HG03066 (cell line): ENCODE results near the gene CAMK2N1.
"Not testable (repeated sequence)": the region's sequence is repeated elsewhere in the genome, so short reads cannot be mapped to it uniquely, and the experiment has no call there.

ENCODE experiments used
- ATAC-seq: cut with Tn5 transposase; IDR thresholded peaks from one replicate; pipeline ENCODE4 v1.9.1; 2021; ENCODE audit warnings: low read depth; ENCODE audit not compliant: unreplicated experiment

Gene CAMK2N1

GRCh38 chr1:20497506-20497905 lies 11.5 kb upstream of the CAMK2N1 start:
- no peak for ATAC-seq

DNA sequence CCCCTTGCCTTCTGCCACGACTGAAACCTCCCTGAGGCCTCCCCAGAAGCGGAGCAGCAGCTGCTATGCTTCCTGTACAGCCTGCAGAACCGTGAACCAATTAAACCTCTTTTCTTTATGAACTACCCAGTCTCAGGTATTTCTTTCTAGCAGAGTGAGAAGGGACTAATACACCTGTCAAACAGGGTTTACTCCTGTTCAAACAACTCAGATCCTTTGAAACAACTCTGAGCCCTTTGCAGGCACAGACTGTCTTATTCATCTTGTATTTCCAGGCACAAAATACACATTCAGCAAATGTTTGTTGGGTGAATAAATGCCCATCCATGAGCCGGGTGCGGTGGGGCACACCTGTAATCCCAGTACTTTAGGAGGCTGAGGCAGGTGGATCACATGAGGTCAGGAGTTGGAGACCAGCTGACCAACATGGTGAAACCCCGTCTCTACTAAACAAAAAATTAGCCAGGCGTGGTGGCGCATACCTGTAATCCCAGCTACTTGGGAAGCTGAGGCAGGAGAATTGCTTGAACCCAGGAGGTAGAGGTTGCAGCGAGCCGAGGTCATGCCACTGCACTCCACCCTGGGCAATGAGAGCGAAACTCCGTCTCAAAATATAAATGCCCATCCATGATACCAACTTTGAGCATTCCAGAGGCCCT lies 10.8 kb upstream of the CAMK2N1 start:
- not testable (repeated sequence) for ATAC-seq

DNA sequence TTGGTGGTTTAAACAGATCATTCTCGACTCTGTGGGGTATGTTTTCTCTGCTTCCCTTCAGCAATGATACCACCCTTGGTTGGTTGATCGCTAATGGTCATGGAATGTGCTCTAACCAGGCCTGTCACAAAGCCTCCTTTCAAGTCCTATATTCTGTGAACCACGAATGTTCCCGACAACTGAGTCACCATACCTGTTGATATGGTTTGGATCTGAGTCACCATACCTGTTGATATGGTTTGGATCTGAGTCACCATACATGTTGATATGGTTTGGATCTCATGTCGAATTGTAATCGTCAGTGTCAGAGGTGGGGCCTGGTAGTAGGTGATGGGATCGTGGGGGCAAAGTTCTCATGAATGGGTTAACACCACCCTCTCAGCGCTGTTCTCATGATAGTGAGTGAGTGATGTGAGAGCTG lies 10.2 kb upstream of the CAMK2N1 start:
- ATAC-seq: no peak

- no peak for ATAC-seq
These were observed 9.7 kb upstream of the CAMK2N1 start for GRCh38 chr1:20495661-20496060.

DNA sequence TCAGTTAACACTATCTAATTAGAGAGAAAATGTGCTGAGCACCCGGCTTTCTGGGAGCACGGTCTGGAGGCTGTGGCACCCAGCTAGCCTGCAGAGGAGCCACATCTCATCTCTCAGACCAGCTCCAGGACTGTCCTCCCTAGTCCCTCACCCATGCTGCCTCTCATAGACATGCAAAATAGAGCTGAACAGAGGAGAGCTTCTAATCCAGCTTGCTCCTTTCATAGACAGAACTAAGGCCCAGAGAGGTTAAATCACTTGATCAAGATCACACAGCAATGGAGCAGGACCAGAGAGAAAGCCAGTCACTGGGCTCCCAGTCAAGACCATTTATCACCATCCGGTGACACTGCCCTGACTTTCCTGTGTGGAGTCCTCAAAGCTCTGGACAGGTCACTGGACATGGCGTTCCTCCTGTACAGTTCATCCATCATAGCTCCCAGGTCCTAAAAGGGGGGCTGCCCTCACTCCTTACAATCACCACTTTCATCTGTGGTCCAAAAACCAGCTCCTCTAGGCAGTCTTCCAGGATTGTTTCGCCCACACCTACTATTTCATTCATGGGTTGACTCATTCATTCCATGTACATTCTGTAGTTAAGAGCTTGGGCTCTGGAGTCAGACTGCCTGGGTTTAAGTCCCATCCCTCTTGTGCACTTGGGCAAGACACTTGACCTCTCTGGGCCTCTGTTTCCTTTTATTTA lies 8.8 kb upstream of the CAMK2N1 start:
- ATAC-seq: no peak

- ATAC-seq: no peak
These were observed 8.0 kb upstream of the CAMK2N1 start for GRCh38 chr1:20493839-20494608.

- ATAC-seq: no peak
These were observed 7.3 kb upstream of the CAMK2N1 start for GRCh38 chr1:20493309-20493708.

GRCh38 chr1:20492751-20493150 lies 6.7 kb upstream of the CAMK2N1 start:
- ATAC-seq: no peak

- no peak for ATAC-seq
These were observed 5.9 kb upstream of the CAMK2N1 start for GRCh38 chr1:20491866-20492265.

DNA sequence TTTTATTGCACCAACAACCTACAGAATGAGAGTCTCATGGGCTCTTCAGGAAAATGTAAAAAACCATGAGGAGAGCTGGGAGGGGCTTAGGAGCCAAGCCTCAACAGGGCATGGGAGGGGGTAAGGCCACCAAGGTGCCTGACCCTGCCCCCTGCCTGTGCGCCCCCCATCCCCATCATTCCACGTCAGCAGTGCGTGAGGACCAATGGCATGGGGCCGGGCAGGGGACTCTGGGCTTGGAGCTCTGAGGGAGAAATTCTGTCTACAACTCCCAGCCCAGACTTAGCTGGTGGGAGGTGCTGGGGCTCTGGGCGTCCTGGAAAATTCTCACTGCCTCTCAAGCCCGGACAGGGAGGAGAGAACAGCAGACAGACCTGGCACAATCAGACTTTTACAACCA lies 5.2 kb upstream of the CAMK2N1 start:
- no peak for ATAC-seq

DNA sequence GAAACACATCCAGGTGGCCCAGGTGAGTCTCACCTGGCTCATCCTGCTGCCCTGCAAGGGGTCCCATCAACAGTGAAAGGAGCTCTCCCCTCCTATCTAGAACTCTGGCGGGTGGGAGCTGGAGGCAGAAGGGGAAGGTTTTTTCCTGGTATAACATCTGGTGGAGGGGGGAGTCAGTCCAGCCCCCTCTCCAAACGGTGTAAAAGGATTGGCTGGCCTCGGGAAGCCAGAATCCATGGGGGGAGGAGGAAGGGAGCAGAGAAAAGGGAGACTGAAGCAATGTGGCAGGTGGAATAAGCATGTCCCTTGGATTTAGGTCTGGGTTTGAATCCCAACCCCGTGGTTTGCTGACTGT lies 1.2 kb upstream of the CAMK2N1 start:
- no peak for ATAC-seq

- ATAC-seq: no peak
These were observed 636 bp upstream of the CAMK2N1 start for GRCh38 chr1:20486457-20487235.

DNA sequence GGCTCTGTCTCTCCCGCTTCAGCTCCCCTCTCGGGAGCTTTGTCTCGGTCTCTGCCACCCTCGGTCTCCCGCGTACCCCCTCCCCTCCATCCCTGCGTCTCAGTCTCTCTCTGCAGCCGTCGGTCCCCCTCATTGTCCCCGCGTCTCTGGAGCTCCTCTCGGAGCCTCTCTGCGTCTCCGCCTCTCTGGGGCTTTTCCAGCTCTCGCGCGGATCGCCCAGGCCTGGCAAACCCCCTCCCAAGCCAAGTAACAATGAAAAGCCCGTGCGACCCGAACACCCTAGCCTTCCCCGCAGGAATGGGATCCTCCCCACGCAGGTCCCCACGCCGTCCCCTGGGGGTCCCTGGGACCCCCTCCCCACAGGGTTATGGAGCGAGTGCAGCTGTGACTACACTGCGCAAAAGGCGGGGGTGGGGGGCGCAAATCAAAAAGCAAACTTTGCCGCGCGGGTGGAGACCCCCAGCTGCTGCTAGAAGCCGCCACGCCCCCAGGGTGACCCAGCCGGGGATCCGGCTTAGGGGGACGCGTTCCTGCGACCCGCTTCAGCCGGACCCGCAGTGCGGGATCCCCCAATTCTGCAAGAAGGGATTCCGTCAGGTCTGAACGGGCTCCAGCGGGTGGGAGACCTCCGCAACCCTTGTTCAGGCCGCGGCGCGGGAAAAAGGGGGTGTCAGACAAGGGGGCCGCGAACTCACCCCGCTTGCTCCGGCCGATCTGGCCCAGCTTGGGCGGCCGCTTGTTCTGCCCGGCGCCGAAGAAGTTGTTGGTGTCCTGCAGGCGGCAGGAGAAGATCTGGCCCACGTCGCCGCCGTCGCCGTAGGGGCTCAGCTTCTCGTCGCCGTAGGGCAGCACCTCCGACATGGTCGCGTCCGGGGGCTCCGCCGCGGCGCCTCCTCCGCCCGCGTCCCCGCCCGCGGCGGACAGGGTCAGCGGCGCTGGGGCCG lies 1.2 kb downstream of the CAMK2N1 start:
- ATAC-seq: no peak

DNA sequence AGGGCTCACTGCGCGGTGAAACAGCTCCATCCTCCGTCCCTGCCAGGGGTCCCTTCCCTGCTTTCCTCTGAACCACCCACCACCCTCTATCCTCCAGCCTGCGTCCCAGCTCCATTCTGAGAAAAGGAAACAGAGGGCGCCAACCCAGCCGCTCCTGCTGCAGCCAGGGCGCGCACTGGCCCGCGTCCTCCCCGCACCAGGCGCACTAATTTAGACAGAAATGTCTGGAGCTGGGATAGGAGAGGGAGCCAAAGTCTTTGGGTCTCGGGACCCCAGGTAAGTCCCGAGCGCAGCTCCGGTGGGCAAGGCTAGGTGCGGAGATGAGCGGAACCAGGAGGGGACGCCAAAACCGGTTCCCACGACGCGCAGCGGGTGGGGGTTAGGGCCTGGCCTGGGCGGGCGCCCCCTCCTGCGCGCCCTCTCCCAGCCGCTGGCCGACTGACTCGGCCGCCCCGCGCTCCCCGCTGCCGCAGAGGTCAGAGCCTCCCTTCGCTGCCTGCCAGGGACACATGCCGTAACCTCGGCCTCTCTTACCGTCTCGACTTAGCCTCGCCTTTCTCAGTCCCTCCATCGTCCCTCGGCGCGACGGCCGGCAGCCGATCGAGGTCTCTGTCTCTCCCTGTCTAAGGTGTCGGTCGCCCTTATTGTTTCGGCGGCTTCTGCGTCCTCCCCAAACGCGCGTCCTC lies 2.0 kb downstream of the CAMK2N1 start:
- no peak for ATAC-seq

DNA sequence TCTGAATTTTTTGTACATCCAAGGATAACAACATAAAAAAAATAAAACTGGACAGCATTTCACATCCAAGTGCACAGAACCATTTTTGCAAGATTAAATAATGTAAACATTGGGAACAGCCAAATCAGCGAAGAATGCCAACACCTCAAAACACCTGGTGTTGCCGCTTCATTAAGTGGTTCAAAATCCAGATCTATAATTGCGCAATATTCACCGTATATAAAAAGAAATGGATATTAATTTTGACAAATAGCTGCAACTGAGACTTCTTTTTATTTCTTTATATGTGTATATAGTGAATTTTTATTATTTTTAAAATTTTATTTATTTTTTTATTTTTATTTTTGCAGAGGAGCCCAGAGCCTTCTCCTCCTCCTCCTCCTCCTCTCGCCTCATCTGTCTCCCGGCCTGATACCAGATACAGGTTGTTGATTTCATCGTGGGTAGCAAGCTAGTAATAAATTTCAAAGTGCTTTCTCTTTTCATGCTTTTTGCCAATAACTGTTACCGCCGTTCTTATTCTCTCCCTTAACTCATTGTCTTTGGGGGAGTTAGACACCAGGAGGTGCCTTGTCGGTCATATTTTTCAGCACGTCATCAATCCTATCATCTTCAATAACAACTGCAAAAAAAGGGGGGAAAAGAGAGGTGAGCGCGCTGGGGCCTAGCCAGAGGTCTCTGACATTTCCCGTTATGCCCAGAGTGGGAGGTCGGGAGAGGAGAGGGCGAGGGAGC lies 2.7 kb downstream of the CAMK2N1 start:
- ATAC-seq: no peak

DNA sequence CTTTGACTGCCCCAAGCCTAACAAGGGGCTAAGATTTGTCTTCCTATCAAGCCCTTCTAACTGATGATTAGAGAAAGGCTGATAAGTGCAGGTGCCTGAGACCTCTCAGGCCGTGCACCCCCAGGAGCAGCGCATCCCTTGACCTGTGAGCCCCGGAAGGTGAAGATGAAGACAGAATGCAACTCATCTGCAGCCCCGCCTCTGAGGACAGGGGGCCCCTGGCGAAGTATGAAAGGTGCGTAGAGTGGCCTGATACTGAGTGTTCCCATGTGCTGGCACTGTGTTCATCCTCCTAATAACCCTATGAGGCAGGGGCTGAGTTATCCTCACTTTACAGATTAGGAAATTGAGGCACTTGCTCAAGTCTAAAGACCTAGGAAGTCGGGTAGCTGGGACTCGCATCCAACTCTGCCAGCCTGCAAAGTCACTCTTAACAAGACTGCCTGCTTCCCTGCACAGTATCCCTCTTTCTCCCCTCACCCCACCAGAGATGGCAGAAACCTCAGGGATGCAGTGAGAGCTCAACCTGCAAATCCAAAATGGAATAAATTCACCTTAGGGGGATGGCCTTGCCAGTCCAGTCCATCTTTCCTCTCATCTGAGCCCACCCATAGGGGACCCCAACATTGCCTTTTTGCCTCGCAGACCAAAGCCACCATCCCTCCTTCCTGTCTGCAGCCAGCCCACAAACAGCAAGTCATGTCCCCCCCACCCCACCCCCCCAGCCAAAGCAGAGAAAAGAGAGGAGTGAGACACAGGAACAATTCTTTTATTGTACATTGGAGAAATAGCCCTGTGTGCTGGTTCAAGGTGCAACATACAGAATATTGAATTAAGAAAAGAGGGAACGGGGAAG lies 4.1 kb downstream of the CAMK2N1 start:
- no peak for ATAC-seq

- no peak for ATAC-seq
These were observed 4.9 kb downstream of the CAMK2N1 start for GRCh38 chr1:20480951-20481617.
